Measurements from ENCODE around the gene KRT78. TPM values are rescaled to one million over a fixed set of nuclear protein-coding genes. Genes with fewer than 3 reads are reported as not detected.
"Not testable (repeated sequence)": the region's sequence is repeated elsewhere in the genome, so short reads cannot be mapped to it uniquely, and the experiment has no call there.

KRT78 gene
- total RNA-seq, 6 experiments from 2014 or later = 0.30 TPM; not detected in 5

- TF ChIP-seq, protein P1, sequence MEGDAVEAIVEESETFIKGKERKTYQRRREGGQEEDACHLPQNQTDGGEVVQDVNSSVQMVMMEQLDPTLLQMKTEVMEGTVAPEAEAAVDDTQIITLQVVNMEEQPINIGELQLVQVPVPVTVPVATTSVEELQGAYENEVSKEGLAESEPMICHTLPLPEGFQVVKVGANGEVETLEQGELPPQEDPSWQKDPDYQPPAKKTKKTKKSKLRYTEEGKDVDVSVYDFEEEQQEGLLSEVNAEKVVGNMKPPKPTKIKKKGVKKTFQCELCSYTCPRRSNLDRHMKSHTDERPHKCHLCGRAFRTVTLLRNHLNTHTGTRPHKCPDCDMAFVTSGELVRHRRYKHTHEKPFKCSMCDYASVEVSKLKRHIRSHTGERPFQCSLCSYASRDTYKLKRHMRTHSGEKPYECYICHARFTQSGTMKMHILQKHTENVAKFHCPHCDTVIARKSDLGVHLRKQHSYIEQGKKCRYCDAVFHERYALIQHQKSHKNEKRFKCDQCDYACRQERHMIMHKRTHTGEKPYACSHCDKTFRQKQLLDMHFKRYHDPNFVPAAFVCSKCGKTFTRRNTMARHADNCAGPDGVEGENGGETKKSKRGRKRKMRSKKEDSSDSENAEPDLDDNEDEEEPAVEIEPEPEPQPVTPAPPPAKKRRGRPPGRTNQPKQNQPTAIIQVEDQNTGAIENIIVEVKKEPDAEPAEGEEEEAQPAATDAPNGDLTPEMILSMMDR (IDR thresholded peaks at IDR 0.05) = no peak
- H3K27ac Mint-ChIP-seq = no peak overlapping the region
- DNase-seq = no peak
- H3K9me3 Mint-ChIP-seq = no peaks in the 10 kb centered on the region
- H3K4me1 Mint-ChIP-seq (ENCODE audit: low read depth) = peaks cover 13% of the 10 kb centered on the region
- peaks cover 7% of the 10 kb centered on the region for H3K27me3 Mint-ChIP-seq (ENCODE audit: insufficient read depth)
- H3K36me3 Mint-ChIP-seq (ENCODE audit: low read depth) = no peaks in the 10 kb centered on the region
- no peak overlapping the region for H3K4me3 Mint-ChIP-seq
These were observed 12.7 kb upstream of the KRT78 start for GRCh38 chr12:52861511-52861910.

DNA sequence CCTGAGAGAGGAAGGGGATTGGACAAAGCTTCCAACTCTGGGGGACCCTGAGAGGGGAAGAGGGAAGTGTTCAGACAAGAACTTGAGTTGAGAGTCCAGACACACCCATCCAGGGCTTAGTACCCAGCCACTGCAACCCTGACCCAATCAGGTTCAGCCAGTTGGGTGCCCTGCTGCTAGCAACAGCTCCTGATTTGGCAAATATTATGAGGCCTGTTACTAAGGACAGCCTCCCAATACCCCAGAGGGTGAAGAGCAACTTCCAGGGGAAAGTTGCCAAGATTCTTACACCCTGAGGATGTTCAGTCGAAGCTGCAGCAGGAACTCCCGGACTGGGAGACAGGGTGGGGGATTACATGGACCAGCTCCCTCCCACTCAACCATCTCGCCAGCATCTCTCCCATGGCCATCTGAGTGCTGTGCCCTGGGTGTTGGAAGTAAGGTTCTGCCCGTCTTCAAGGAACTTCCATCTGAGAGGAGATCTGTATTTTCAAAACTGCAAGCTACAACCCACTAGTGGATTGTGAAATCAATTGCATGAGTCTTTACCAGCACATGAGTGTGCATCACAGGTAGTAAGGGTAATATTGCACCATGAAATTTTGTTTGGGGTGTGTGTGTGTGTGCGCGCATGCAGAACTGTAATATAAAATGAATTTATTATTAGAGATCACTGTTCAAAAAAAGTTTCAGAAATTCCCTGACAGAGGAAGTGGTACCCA is 11.5 kb upstream of the KRT78 start:
- H3K27me3 Mint-ChIP-seq (ENCODE audit: insufficient read depth) = peaks cover 7% of the 10 kb centered on the region
- H3K9me3 Mint-ChIP-seq = no peaks in the 10 kb centered on the region
- peak; percentile 88 for DNase-seq
- TF ChIP-seq, protein P1 (IDR thresholded peaks at IDR 0.05) = no peak
- no peaks in the 10 kb centered on the region for H3K36me3 Mint-ChIP-seq (ENCODE audit: low read depth)
- H3K27ac Mint-ChIP-seq = peak overlapping the region; percentile 81
- H3K4me3 Mint-ChIP-seq = no peak overlapping the region
- peaks cover 13% of the 10 kb centered on the region for H3K4me1 Mint-ChIP-seq (ENCODE audit: low read depth)

DNA sequence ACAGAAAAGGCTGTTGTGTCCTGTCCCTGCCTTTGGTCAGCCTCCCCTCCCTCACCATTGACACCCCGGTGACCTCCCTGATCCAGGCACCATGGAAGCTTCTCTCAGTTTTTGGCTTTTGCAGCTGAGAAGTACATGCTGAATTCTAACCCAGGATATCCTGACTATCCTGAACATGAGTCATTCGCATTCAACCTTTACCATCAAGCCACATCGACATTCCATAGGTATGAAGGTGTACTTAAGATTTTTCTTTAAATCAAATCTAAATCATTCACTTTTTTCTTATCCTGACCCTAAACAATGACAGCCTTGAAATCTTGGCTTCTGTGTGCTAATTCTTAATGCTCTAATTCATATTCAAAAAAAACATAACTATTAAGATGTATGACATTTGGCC is 8.7 kb upstream of the KRT78 start:
- TF ChIP-seq, protein P1 (IDR thresholded peaks at IDR 0.05) = no peak

GRCh38 chr12:52856787-52857186 is 8.0 kb upstream of the KRT78 start:
- H3K36me3 Mint-ChIP-seq (ENCODE audit: low read depth) = no peaks in the 10 kb centered on the region
- H3K9me3 Mint-ChIP-seq = no peaks in the 10 kb centered on the region
- H3K27ac Mint-ChIP-seq = no peak overlapping the region
- peaks cover 13% of the 10 kb centered on the region for H3K4me1 Mint-ChIP-seq (ENCODE audit: low read depth)
- H3K4me3 Mint-ChIP-seq = no peak overlapping the region
- peaks cover 31% of the 10 kb centered on the region for H3K27me3 Mint-ChIP-seq (ENCODE audit: insufficient read depth)
- DNase-seq = no peak
- TF ChIP-seq, protein P1 (IDR thresholded peaks at IDR 0.05) = no peak

More for the DNA sequence above, 8.7 kb upstream of the KRT78 start:
- Mint-ChIP-seq H3K9me3 (no peaks in the 10 kb centered on the region), H3K27ac (no peak overlapping the region), H3K4me1 (ENCODE audit: low read depth) (peaks cover 13% of the 10 kb centered on the region), H3K27me3 (ENCODE audit: insufficient read depth) (peaks cover 25% of the 10 kb centered on the region), H3K36me3 (ENCODE audit: low read depth) (no peaks in the 10 kb centered on the region), H3K4me3 (no peak overlapping the region)
- DNase-seq = no peak

GRCh38 chr12:52856077-52856476 is 7.3 kb upstream of the KRT78 start:
- H3K36me3 Mint-ChIP-seq (ENCODE audit: low read depth); H3K4me3 Mint-ChIP-seq; H3K27ac Mint-ChIP-seq; DNase-seq; H3K9me3 Mint-ChIP-seq: not testable (repeated sequence)
- peaks cover 38% of the 10 kb centered on the region for H3K27me3 Mint-ChIP-seq (ENCODE audit: insufficient read depth)
- peaks cover 13% of the 10 kb centered on the region for H3K4me1 Mint-ChIP-seq (ENCODE audit: low read depth)

DNA sequence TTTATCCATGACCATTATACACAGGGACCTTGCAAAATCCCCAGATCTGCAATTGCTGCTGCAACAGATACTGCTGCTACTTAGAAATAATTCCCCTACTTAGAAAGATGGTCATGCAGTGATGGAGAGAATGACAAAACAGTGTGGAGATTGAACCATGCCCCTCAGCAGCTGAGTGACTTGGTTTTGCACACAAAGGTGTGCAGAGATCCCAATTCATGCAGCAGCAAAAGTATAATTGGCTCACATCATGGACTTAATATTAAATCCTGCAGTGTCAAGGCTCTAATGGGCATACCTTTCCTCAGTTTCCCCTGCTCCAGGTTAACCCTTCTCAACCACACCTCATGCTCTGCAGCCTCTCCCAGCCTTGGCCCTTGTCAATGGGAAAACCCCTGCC is 3.0 kb upstream of the KRT78 start:
- Mint-ChIP-seq H3K36me3 (ENCODE audit: low read depth) (no peaks in the 10 kb centered on the region), H3K27ac (no peak overlapping the region), H3K27me3 (ENCODE audit: insufficient read depth) (peaks cover 54% of the 10 kb centered on the region)

More for the DNA sequence above, 3.0 kb upstream of the KRT78 start:
- no peak for DNase-seq
- H3K4me1 Mint-ChIP-seq (ENCODE audit: low read depth) = no peaks in the 10 kb centered on the region
- H3K9me3 Mint-ChIP-seq = no peaks in the 10 kb centered on the region
- TF ChIP-seq, protein P1 (IDR thresholded peaks at IDR 0.05) = no peak
- H3K4me3 Mint-ChIP-seq = no peak overlapping the region
